H9 (cell line): ENCODE data around the gene WARS2. TPM values are rescaled to one million over a fixed set of nuclear protein-coding genes. Genes with fewer than 3 reads are reported as not detected.

Source experiments
- DNase-seq: peaks from one replicate; pipeline ENCODE4 v3.0.0-alpha.2; 2017
- H2AFZ ChIP-seq: one replicate; pipeline ENCODE4 v1.6.1; 2013; ENCODE audit warnings: mild to moderate bottlenecking, low read length, control low read depth, moderate library complexity
- H2AK5ac ChIP-seq: 2 replicates; pipeline ENCODE4 v1.6.1; 2013; ENCODE audit warnings: low read length, control low read depth, mixed read lengths; ENCODE audit not compliant: insufficient read length
- H2BK120ac ChIP-seq: one replicate; pipeline ENCODE4 v1.6.1; 2013; ENCODE audit warnings: low read depth, mild to moderate bottlenecking, low read length, control low read depth, inconsistent platforms; ENCODE audit not compliant: poor library complexity, severe bottlenecking
- H2BK12ac ChIP-seq: 2 replicates; pipeline ENCODE4 v1.6.1; 2013; ENCODE audit warnings: low read length, control low read depth, mixed read lengths, low read depth; ENCODE audit not compliant: insufficient read length
- H2BK15ac ChIP-seq: 2 replicates; pipeline ENCODE4 v1.6.1; 2013; ENCODE audit warnings: low read depth, low read length, control low read depth
- H2BK20ac ChIP-seq: one replicate; pipeline ENCODE4 v1.6.1; 2013; ENCODE audit warnings: low read depth, mild to moderate bottlenecking, low read length, control low read depth, inconsistent platforms; ENCODE audit not compliant: poor library complexity, severe bottlenecking
- H2BK5ac ChIP-seq: 2 replicates; pipeline ENCODE4 v1.6.1; 2013; ENCODE audit warnings: low read length, control low read depth, mixed read lengths; ENCODE audit not compliant: insufficient read length
- H3K14ac ChIP-seq: 2 replicates; pipeline ENCODE4 v1.6.1; 2013; ENCODE audit warnings: low read length, control low read depth; ENCODE audit not compliant: insufficient read depth
- H3K18ac ChIP-seq: 2 replicates; pipeline ENCODE4 v1.6.1; 2013; ENCODE audit warnings: low read depth, mild to moderate bottlenecking, mixed read lengths, low read length, control low read depth; ENCODE audit not compliant: insufficient read length
- H3K23ac ChIP-seq: 2 replicates; pipeline ENCODE4 v1.6.1; 2013; ENCODE audit warnings: low read length, control low read depth, mixed read lengths, low read depth; ENCODE audit not compliant: insufficient read length
- H3K23me2 ChIP-seq: 2 replicates; pipeline ENCODE4 v1.6.1; 2013; ENCODE audit warnings: low read depth, mild to moderate bottlenecking, mixed read lengths, low read length, control low read depth; ENCODE audit not compliant: insufficient read length, poor library complexity, severe bottlenecking
- H3K27ac ChIP-seq: 2 replicates; pipeline ENCODE4 v1.5.1; 2013; ENCODE audit warnings: low read length, control low read depth, mixed read lengths, low read depth; ENCODE audit not compliant: insufficient read length
- H3K27me3 ChIP-seq: 2 replicates; pipeline ENCODE4 v1.6.1; 2013; ENCODE audit warnings: low read length, control low read depth, inconsistent platforms; ENCODE audit not compliant: insufficient read depth
- H3K4ac ChIP-seq: 2 replicates; pipeline ENCODE4 v1.6.1; 2013; ENCODE audit warnings: low read depth, mild to moderate bottlenecking, control low read depth, inconsistent platforms, low read length, moderate library complexity
- H3K4me1 ChIP-seq: 2 replicates; pipeline ENCODE4 v1.6.1; 2013; ENCODE audit warnings: low read length, control low read depth, inconsistent platforms; ENCODE audit not compliant: insufficient read depth
- H3K4me2 ChIP-seq: 2 replicates; pipeline ENCODE4 v1.6.1; 2013; ENCODE audit warnings: low read length, control low read depth, mixed read lengths; ENCODE audit not compliant: insufficient read length, insufficient read depth
- H3K56ac ChIP-seq: 2 replicates; pipeline ENCODE4 v1.6.1; 2013; ENCODE audit warnings: low read depth, mild to moderate bottlenecking, mixed read lengths, low read length, control low read depth; ENCODE audit not compliant: insufficient read length
- H3K79me1 ChIP-seq: 2 replicates; pipeline ENCODE4 v1.6.1; 2013; ENCODE audit warnings: low read depth, mild to moderate bottlenecking, moderate library complexity, low read length, control low read depth, inconsistent platforms; ENCODE audit not compliant: insufficient read depth, poor library complexity, severe bottlenecking
- H3K79me2 ChIP-seq: 2 replicates; pipeline ENCODE4 v1.6.1; 2013; ENCODE audit warnings: low read length, control low read depth, inconsistent platforms; ENCODE audit not compliant: insufficient read depth
- H3K9ac ChIP-seq: 2 replicates; pipeline ENCODE4 v1.6.1; 2013; ENCODE audit warnings: low read length, control low read depth, mixed read lengths; ENCODE audit not compliant: insufficient read length; ENCODE audit errors: extremely low read depth
- H3K9me3 ChIP-seq: one replicate; pipeline ENCODE4 v1.6.1; 2013; ENCODE audit warnings: low read depth, low read length, inconsistent platforms; ENCODE audit not compliant: control insufficient read depth
- H3T11ph ChIP-seq: one replicate; pipeline ENCODE4 v1.6.1; 2013; ENCODE audit warnings: mild to moderate bottlenecking, low read length, control low read depth, inconsistent platforms
- H4K20me1 ChIP-seq: one replicate; pipeline ENCODE4 v1.6.1; 2013; ENCODE audit not compliant: control insufficient read depth, insufficient read length, insufficient read depth
- H4K5ac ChIP-seq: 2 replicates; pipeline ENCODE4 v1.6.1; 2013; ENCODE audit warnings: low read depth, mild to moderate bottlenecking, mixed read lengths, low read length, control low read depth; ENCODE audit not compliant: insufficient read length
- H4K8ac ChIP-seq: replicated peaks from 2 replicates; pipeline ENCODE4 v1.6.1; 2013; ENCODE audit warnings: low read length, control low read depth, mixed read lengths, low read depth; ENCODE audit not compliant: insufficient read length
- H4K91ac ChIP-seq: 2 replicates; pipeline ENCODE4 v1.6.1; 2013; ENCODE audit warnings: low read depth, mild to moderate bottlenecking, moderate library complexity, mixed read lengths, low read length, control low read depth; ENCODE audit not compliant: insufficient read length
- H3K27ac Mint-ChIP-seq, 3 experiments: 2 replicates in 2 of 3; 3 replicates in 1 of 3; pipeline ENCODE4 v1.8.0; 2020 to 2021; ENCODE audit warnings: mixed read lengths in 3 of 3, mild to moderate bottlenecking in 1 of 3, moderate library complexity in 1 of 3
- H3K27me3 Mint-ChIP-seq: 2 replicates; pipeline ENCODE4 v1.8.0; 2021; ENCODE audit warnings: low read depth, mild to moderate bottlenecking, moderate library complexity, mixed read lengths
- H3K36me3 Mint-ChIP-seq, 3 experiments: 2 replicates in 2 of 3; 3 replicates in 1 of 3; pipeline ENCODE4 v1.8.0; 2020 to 2021; ENCODE audit warnings: low read depth in 3 of 3, mixed read lengths in 3 of 3; ENCODE audit not compliant: insufficient read depth in 1 of 3
- H3K4me1 Mint-ChIP-seq, 2 experiments: 2 replicates each; pipeline ENCODE4 v1.8.0; 2020; ENCODE audit warnings: mixed read lengths in 2 of 2
- H3K4me3 Mint-ChIP-seq, 2 experiments: 2 replicates in 1 of 2; 3 replicates in 1 of 2; pipeline ENCODE4 v1.8.0; 2020 to 2021; ENCODE audit warnings: mild to moderate bottlenecking in 2 of 2, mixed read lengths in 2 of 2, moderate library complexity in 1 of 2
- H3K9me3 Mint-ChIP-seq, 2 experiments: 2 replicates in 1 of 2; 3 replicates in 1 of 2; pipeline ENCODE4 v1.8.0; 2020; ENCODE audit warnings: mild to moderate bottlenecking in 2 of 2, mixed read lengths in 2 of 2, moderate library complexity in 1 of 2
- WGBS: extraction: QIAGEN DNeasy Blood & Tissue Kit; methylation state at CpG from one replicate; pipeline ENCODE4 v1.1.7; 2013; ENCODE audit warnings: missing lambda C conversion rate, low lambda C conversion rate, mixed read lengths; ENCODE audit not compliant: insufficient read length; ENCODE audit errors: extremely low coverage; 5-methylcytosine and 5-hydroxymethylcytosine counted together
- total RNA-seq: library from RNA; stranded (reverse); gene quantifications from 2 replicates; pipeline ENCODE4 v1.2.1, GENCODE V29; 2021
- TF ChIP-seq, protein P1 (sequence below): fragments of 200-600 bp; sonication (generic); conservative IDR thresholded peaks from 3 replicates; pipeline ENCODE4 v1.8.0; 2021; ENCODE audit warnings: antibody characterized with exemption, mild to moderate bottlenecking

WARS2 gene
- total RNA-seq, 1 experiment from 2014 or later: 9.7 TPM

DNA sequence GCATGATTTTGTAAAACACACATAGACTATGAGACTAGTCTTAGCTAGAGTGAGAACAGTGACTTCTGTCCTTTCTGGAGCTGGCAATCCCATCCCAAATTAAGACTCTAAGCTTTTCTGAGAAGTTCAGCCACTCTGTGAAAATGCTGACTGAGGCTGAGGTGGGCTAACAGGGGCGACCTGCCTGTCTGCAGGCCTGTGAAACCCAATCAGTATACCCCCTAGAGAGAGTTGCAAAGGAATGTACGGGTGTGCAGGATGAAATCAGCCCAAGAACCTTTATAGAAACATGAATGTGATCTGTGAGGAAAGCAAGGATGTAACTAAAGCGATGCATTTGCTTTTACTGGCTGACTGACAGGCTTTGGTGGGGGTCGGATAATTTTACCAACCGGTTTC, 136.3 kb downstream of the WARS2 start:
- Histone ChIP-seq H3K9me3 (no peaks in the 10 kb centered on the region), H3K79me2 (no peaks in the 10 kb centered on the region), H2BK20ac (no peak overlapping the region), H3K23ac (no peak overlapping the region), H3K4ac (no peak overlapping the region), H3K4me1 (peaks cover 4% of the 10 kb centered on the region; the same call in 1 of the 2 replicates), H2BK15ac (no peak overlapping the region), H2BK12ac (no peak overlapping the region), H3K9ac (no peak overlapping the region), H3K27ac (no peak overlapping the region), H3K18ac (no peak overlapping the region), H3K14ac (no peak overlapping the region), H4K20me1 (no peaks in the 10 kb centered on the region), H2BK120ac (no peak overlapping the region), H3K79me1 (no peaks in the 10 kb centered on the region), H3T11ph (no peak overlapping the region), H2AFZ (no peak overlapping the region), H4K5ac (no peak overlapping the region), H4K91ac (no peak overlapping the region), H2AK5ac (no peak overlapping the region), H3K4me2 (no peak overlapping the region), H3K23me2 (peaks cover 7% of the 10 kb centered on the region), H3K56ac (no peak overlapping the region), H3K27me3 (peaks cover 89% of the 10 kb centered on the region), H2BK5ac (no peak overlapping the region), H4K8ac (no peak overlapping the region)
- H3K4me3 Mint-ChIP-seq: no peak overlapping the region
- H3K36me3 Mint-ChIP-seq: no peaks in the 10 kb centered on the region
- H3K9me3 Mint-ChIP-seq: peaks cover 0 to 2% of the 10 kb centered on the region in 2 experiments; a peak in 2 of 5 replicates
- peaks cover 100% of the 10 kb centered on the region for H3K27me3 Mint-ChIP-seq
- DNase-seq: no peak
- TF ChIP-seq, protein P1, sequence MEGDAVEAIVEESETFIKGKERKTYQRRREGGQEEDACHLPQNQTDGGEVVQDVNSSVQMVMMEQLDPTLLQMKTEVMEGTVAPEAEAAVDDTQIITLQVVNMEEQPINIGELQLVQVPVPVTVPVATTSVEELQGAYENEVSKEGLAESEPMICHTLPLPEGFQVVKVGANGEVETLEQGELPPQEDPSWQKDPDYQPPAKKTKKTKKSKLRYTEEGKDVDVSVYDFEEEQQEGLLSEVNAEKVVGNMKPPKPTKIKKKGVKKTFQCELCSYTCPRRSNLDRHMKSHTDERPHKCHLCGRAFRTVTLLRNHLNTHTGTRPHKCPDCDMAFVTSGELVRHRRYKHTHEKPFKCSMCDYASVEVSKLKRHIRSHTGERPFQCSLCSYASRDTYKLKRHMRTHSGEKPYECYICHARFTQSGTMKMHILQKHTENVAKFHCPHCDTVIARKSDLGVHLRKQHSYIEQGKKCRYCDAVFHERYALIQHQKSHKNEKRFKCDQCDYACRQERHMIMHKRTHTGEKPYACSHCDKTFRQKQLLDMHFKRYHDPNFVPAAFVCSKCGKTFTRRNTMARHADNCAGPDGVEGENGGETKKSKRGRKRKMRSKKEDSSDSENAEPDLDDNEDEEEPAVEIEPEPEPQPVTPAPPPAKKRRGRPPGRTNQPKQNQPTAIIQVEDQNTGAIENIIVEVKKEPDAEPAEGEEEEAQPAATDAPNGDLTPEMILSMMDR: no peak
- H3K27ac Mint-ChIP-seq: no peak overlapping the region
- no CpG with 5 or more reads among the region's 5 CpGs for WGBS
- peaks cover 35 to 46% of the 10 kb centered on the region in 2 experiments for H3K4me1 Mint-ChIP-seq
